OCI-LY3 (cell line): Measurements from ENCODE around the gene NAV2.

ENCODE experiments used
- CTCF ChIP-seq: fragments of 200-600, 300-600 bp; sonication (generic); IDR thresholded peaks from 2 replicates; pipeline ENCODE4 v1.5.1; 2014; ENCODE audit warnings: antibody characterized with exemption, low read length, low read depth
- EZH2phosphoT487 ChIP-seq: fragments of 200-600 bp; shearing (Covaris generic); IDR thresholded peaks from 2 replicates; pipeline ENCODE4 v1.6.1; 2018; ENCODE audit warnings: antibody characterized with exemption, mixed run types, low read depth

GRCh38 chr11:20054584-20054983 is 341.9 kb downstream of the NAV2 start:
- TF ChIP-seq CTCF (no peak), EZH2phosphoT487 (no peak)
